HCT116 (cell line): ENCODE results near the gene SLC9B2. TPM values are rescaled to one million over a fixed set of nuclear protein-coding genes. Genes with fewer than 3 reads are reported as not detected.

Experiments
- ATAC-seq: fragments of 200-7000 bp; cut with Tn5 transposase; 2 replicates; pipeline ENCODE4 v1.9.1; 2020; ENCODE audit warnings: mild to moderate bottlenecking, moderate library complexity
- BruUV-seq: library from RNA; stranded (reverse); fragments of 400-500 nt; replicated peaks from 2 replicates; lab custom pipeline; 2021; lab: Mats Ljungman, UMichigan
- CTCF ChIA-PET: fragments of 300-600 bp; sonication (Branson Sonifier 250); formaldehyde crosslinking; loops from one replicate; lab custom pipeline; 2021; ENCODE audit warnings: antibody characterized with exemption; lab: Charles Lee
- POLR2A ChIA-PET: fragments of 300-600, 350-600 bp; sonication (Branson Sonifier 250); formaldehyde crosslinking; loops from one replicate; lab custom pipeline; 2021; ENCODE audit warnings: antibody characterized with exemption; lab: Charles Lee
- RAD21 ChIA-PET, 2 experiments: fragments of 300-600 bp; sonication (Branson Sonifier 250); formaldehyde crosslinking; loops; one replicate each; lab custom pipeline; 2023; ENCODE audit warnings: low total read pairs in 2 of 2; ENCODE audit not compliant: uncharacterized antibody in 2 of 2, unreplicated experiment in 2 of 2, low non-redundant PET in 1 of 2; lab: Charles Lee
- DNase-seq: peaks from one replicate; pipeline ENCODE4 v3.0.0-alpha.2; 2010; ENCODE audit warnings: low read depth, low spot score
- H2AFZ ChIP-seq: fragments of 200-600 bp; shearing (Covaris generic), sonication (generic); 2 replicates; pipeline ENCODE4 v1.6.1; 2017; ENCODE audit warnings: low read depth, mixed run types, mixed read lengths, antibody characterized with exemption, low read length; ENCODE audit not compliant: poor library complexity, severe bottlenecking
- H3K27ac ChIP-seq: 2 replicates; pipeline ENCODE4 v1.5.1; 2012; ENCODE audit warnings: low read depth, low read length
- H3K27me3 ChIP-seq: fragments of 200-600 bp; sonication (generic); 2 replicates; pipeline ENCODE4 v1.6.1; 2016; ENCODE audit warnings: mixed run types, low read length, mixed read lengths; ENCODE audit not compliant: insufficient read depth
- H3K36me3 ChIP-seq, 2 experiments: fragments of 200-500 bp in 1 of 2; fragments of 200-600 bp in 1 of 2; sonication (Bioruptor generic) in 1 of 2; sonication (generic) in 1 of 2; 2 replicates each; pipeline versions ENCODE4 v1.5.1 to v1.6.1; 2014 to 2016; ENCODE audit warnings: low read length in 2 of 2, inconsistent platforms in 1 of 2, mixed read lengths in 1 of 2, mixed run types in 1 of 2; ENCODE audit not compliant: insufficient read depth in 2 of 2, control insufficient read depth in 1 of 2
- H3K4me1 ChIP-seq, 2 experiments: fragments of 200-600 bp in 1 of 2; sonication (generic) in 1 of 2; 2 replicates each; pipeline versions ENCODE4 v1.5.1 to v1.6.1; 2012 to 2017; ENCODE audit warnings: low read length in 2 of 2, inconsistent platforms in 1 of 2, mild to moderate bottlenecking in 1 of 2, mixed read lengths in 1 of 2, mixed run types in 1 of 2, moderate library complexity in 1 of 2; ENCODE audit not compliant: insufficient read depth in 2 of 2, control insufficient read depth in 1 of 2
- H3K4me2 ChIP-seq: fragments of 200-600 bp; sonication (generic); 2 replicates; pipeline ENCODE4 v1.6.1; 2017; ENCODE audit warnings: mixed run types, low read length, mixed read lengths
- H3K4me3 ChIP-seq, 2 experiments: fragments of 200-600 bp in 1 of 2; sonication (generic) in 1 of 2; replicated peaks in 1 of 2; 2 replicates each; pipeline ENCODE4 v1.5.1; 2011 to 2016; ENCODE audit warnings: low read length in 2 of 2, control low read depth in 1 of 2, low read depth in 1 of 2, mild to moderate bottlenecking in 1 of 2, mixed read lengths in 1 of 2, mixed run types in 1 of 2
- H3K79me2 ChIP-seq: fragments of 200-600 bp; sonication (generic); 2 replicates; pipeline ENCODE4 v1.6.1; 2017; ENCODE audit warnings: mild to moderate bottlenecking, mixed run types, low read length, moderate library complexity, mixed read lengths; ENCODE audit not compliant: insufficient read depth
- H3K9ac ChIP-seq: fragments of 200-600 bp; sonication (generic); 2 replicates; pipeline ENCODE4 v1.6.1; 2016; ENCODE audit warnings: low read length, mixed read lengths
- H3K9me2 ChIP-seq: fragments of 200-600 bp; sonication (generic), shearing (Covaris generic); 2 replicates; pipeline ENCODE4 v1.6.1; 2017; ENCODE audit warnings: mixed run types, mild to moderate bottlenecking, moderate library complexity; ENCODE audit not compliant: insufficient read depth
- H3K9me3 ChIP-seq, 2 experiments: fragments of 200-500 bp in 1 of 2; fragments of 200-600 bp in 1 of 2; sonication (Bioruptor generic) in 1 of 2; sonication (generic) in 1 of 2; 2 replicates each; pipeline ENCODE4 v1.6.1; 2014 to 2017; ENCODE audit warnings: low read length in 2 of 2, mixed read lengths in 2 of 2, inconsistent platforms in 1 of 2, low read depth in 1 of 2, mild to moderate bottlenecking in 1 of 2, mixed run types in 1 of 2, moderate library complexity in 1 of 2; ENCODE audit not compliant: control insufficient read depth in 1 of 2, insufficient read depth in 1 of 2
- H4K20me1 ChIP-seq: fragments of 200-600 bp; sonication (generic), shearing (Covaris generic); 2 replicates; pipeline ENCODE4 v1.6.1; 2017; ENCODE audit warnings: mixed run types, mild to moderate bottlenecking, moderate library complexity; ENCODE audit not compliant: insufficient read depth
- CBX3 ChIP-seq: IDR thresholded peaks from 2 replicates; pipeline ENCODE4 v1.6.1; 2012; ENCODE audit warnings: low read depth
- CEBPB ChIP-seq: IDR thresholded peaks from 2 replicates; pipeline ENCODE4 v1.6.1; 2012; ENCODE audit warnings: low read depth
- EGR1 ChIP-seq: IDR thresholded peaks from 2 replicates; pipeline ENCODE4 v1.6.1; 2012; ENCODE audit warnings: low read depth
- ELF1 ChIP-seq: IDR thresholded peaks from 2 replicates; pipeline ENCODE4 v1.6.1; 2012; ENCODE audit warnings: low read depth, borderline replicate concordance
- EZH2phosphoT487 ChIP-seq: fragments of 200-600 bp; IDR thresholded peaks from 2 replicates; pipeline ENCODE4 v1.6.1; 2018; ENCODE audit warnings: antibody characterized with exemption, borderline replicate concordance
- FOSL1 ChIP-seq: IDR thresholded peaks from 2 replicates; pipeline ENCODE4 v1.6.1; 2012; ENCODE audit warnings: low read depth
- JUND ChIP-seq: IDR thresholded peaks from 2 replicates; pipeline ENCODE4 v1.6.1; 2012
- MAX ChIP-seq: IDR thresholded peaks from 2 replicates; pipeline ENCODE4 v1.6.1; 2012
- POLR2A ChIP-seq: IDR thresholded peaks from 2 replicates; pipeline ENCODE4 v1.7.0; 2011; ENCODE audit warnings: borderline replicate concordance; ENCODE audit not compliant: insufficient read depth, insufficient read length; ENCODE audit errors: extremely low read depth
- POLR2AphosphoS5 ChIP-seq: IDR thresholded peaks from 2 replicates; pipeline ENCODE4 v1.6.1; 2011; ENCODE audit warnings: mild to moderate bottlenecking, low read depth, low read length, moderate library complexity
- RAD21 ChIP-seq: IDR thresholded peaks from 2 replicates; pipeline ENCODE4 v1.6.1; 2012; ENCODE audit warnings: low read depth, mild to moderate bottlenecking
- SIN3A ChIP-seq: IDR thresholded peaks from 2 replicates; pipeline ENCODE4 v1.6.1; 2012; ENCODE audit warnings: low read depth
- SRF ChIP-seq: IDR thresholded peaks from 2 replicates; pipeline ENCODE4 v1.6.1; 2012; ENCODE audit warnings: low read depth
- TCF7L2 ChIP-seq: IDR thresholded peaks from 2 replicates; pipeline ENCODE4 v1.7.0; 2011; ENCODE audit warnings: borderline replicate concordance, inconsistent platforms; ENCODE audit not compliant: insufficient read depth, insufficient read length; ENCODE audit errors: extremely low read depth
- YY1 ChIP-seq: IDR thresholded peaks from 2 replicates; pipeline ENCODE4 v1.6.1; 2011; ENCODE audit warnings: low read length, low read depth, moderate library complexity, mild to moderate bottlenecking; ENCODE audit not compliant: insufficient replicate concordance; ENCODE audit errors: extremely low read depth
- ZBTB33 ChIP-seq: IDR thresholded peaks from 2 replicates; pipeline ENCODE4 v1.6.1; 2011; ENCODE audit warnings: mild to moderate bottlenecking, low read length, moderate library complexity; ENCODE audit not compliant: insufficient replicate concordance; ENCODE audit errors: extremely low read depth
- ZFX ChIP-seq: fragments of 450-650 bp; IDR thresholded peaks from 2 replicates; pipeline ENCODE4 v1.6.1; 2017
- ZNF274 ChIP-seq: fragments of 200-500 bp; sonication (Bioruptor generic); IDR thresholded peaks from 2 replicates; pipeline ENCODE4 v1.6.1; 2014; ENCODE audit warnings: mild to moderate bottlenecking, low read depth, low read length, inconsistent platforms
- intact Hi-C: fragments of 100-400 bp; cut with micrococcal nuclease; formaldehyde crosslinking; loops from 2 replicates; pipeline ENCODE4 v1.10.0; 2022
- total RNA-seq: library from RNA; stranded (reverse); gene quantifications from one replicate; pipeline ENCODE4 v1.2.1, GENCODE V29; 2021; ENCODE audit not compliant: unreplicated experiment
- TF ChIP-seq, protein P1 (sequence below): IDR thresholded peaks from 2 replicates; pipeline ENCODE4 v1.6.1; 2012; ENCODE audit warnings: low read depth

SLC9B2 gene
- total RNA-seq, 1 experiment from 2014 or later, result 18.3 TPM

DNA sequence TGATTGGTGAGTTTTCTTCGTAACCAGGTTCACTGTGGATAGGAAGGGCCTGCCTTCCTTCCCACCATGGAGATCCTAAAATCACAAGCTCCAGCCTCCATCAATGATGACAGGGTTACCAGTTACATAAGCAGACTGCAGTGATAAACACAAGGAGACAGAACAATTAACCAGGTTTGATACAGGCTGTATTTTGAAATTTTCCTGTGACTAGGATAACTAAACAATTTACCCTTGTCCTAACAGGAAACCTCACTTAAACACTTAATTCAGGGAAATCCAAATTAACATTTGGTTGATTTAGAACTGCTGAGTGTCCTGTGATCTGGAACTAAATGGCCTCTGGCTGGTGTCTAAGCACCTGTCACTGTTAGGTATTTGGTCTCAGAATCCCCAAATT, 3.1 kb upstream of the SLC9B2 start:
- BruUV-seq, result no TSS peak
- H3K4me3 ChIP-seq, result no peak overlapping the region
- H3K36me3 ChIP-seq, result no peaks in the 10 kb centered on the region
- ChIA-PET CTCF (interaction anchor here (1.4 kb wide), 1 partner anchor 9 kb away, joined by 5 read pairs; no protein-coding TSS in a partner anchor), POLR2A (no interaction called here), RAD21 (no interaction called here)
- H3K4me1 ChIP-seq, result peaks cover 8 to 24% of the 10 kb centered on the region in 2 experiments; a peak in 3 of 4 replicates
- no peak for DNase-seq
- H2AFZ ChIP-seq, result no peak overlapping the region
- TF ChIP-seq CEBPB (no peak), EGR1 (no peak), FOSL1 (no peak), ELF1 (no peak), RAD21 (no peak), SIN3A (no peak), POLR2AphosphoS5 (no peak), CBX3 (no peak), ZFX (no peak), TCF7L2 (no peak), JUND (no peak), SRF (no peak), ZBTB33 (no peak), POLR2A (no peak), MAX (no peak), EZH2phosphoT487 (no peak), ZNF274 (no peak), YY1 (no peak)
- TF ChIP-seq, protein P1, sequence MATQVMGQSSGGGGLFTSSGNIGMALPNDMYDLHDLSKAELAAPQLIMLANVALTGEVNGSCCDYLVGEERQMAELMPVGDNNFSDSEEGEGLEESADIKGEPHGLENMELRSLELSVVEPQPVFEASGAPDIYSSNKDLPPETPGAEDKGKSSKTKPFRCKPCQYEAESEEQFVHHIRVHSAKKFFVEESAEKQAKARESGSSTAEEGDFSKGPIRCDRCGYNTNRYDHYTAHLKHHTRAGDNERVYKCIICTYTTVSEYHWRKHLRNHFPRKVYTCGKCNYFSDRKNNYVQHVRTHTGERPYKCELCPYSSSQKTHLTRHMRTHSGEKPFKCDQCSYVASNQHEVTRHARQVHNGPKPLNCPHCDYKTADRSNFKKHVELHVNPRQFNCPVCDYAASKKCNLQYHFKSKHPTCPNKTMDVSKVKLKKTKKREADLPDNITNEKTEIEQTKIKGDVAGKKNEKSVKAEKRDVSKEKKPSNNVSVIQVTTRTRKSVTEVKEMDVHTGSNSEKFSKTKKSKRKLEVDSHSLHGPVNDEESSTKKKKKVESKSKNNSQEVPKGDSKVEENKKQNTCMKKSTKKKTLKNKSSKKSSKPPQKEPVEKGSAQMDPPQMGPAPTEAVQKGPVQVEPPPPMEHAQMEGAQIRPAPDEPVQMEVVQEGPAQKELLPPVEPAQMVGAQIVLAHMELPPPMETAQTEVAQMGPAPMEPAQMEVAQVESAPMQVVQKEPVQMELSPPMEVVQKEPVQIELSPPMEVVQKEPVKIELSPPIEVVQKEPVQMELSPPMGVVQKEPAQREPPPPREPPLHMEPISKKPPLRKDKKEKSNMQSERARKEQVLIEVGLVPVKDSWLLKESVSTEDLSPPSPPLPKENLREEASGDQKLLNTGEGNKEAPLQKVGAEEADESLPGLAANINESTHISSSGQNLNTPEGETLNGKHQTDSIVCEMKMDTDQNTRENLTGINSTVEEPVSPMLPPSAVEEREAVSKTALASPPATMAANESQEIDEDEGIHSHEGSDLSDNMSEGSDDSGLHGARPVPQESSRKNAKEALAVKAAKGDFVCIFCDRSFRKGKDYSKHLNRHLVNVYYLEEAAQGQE, result no peak
- H3K9ac ChIP-seq, result no peak overlapping the region
- no peak for ATAC-seq
- no peaks in the 10 kb centered on the region for H3K27me3 ChIP-seq
- no peak overlapping the region for H3K4me2 ChIP-seq
- H3K79me2 ChIP-seq, result peaks cover 21% of the 10 kb centered on the region
- H3K9me2 ChIP-seq, result no peaks in the 10 kb centered on the region
- H3K27ac ChIP-seq, result no peak overlapping the region
- no peaks in the 10 kb centered on the region for H3K9me3 ChIP-seq
- H4K20me1 ChIP-seq, result no peaks in the 10 kb centered on the region
- intact Hi-C loops, result no loop called here
